Suprapubic skin (tissue), 4 donors: ENCODE data around the gene VSNL1.

Experiments used
- POLR2A ChIP-seq, 2 donors: fragments of 450-650 bp; IDR thresholded peaks; one replicate each; pipeline ENCODE4 v1.6.1; 2017; ENCODE audit warnings: antibody characterized with exemption in 2 of 2, mild to moderate bottlenecking in 2 of 2, moderate library complexity in 2 of 2
- POLR2AphosphoS5 ChIP-seq, 3 donors: sonication (generic); formaldehyde crosslinking; IDR thresholded peaks; one replicate each; pipeline ENCODE4 v1.6.1; 2017; ENCODE audit warnings: antibody characterized with exemption in 3 of 3
- TF ChIP-seq, protein P1 (sequence below), 2 donors: fragments of 200-600 bp in 1 of 2; fragments of 450-650 bp in 1 of 2; sonication (generic) in 1 of 2; IDR thresholded peaks; one replicate each; pipeline ENCODE4 v1.5.1; 2016 to 2019; ENCODE audit warnings: antibody characterized with exemption in 2 of 2, mild to moderate bottlenecking in 1 of 2, moderate library complexity in 1 of 2

DNA sequence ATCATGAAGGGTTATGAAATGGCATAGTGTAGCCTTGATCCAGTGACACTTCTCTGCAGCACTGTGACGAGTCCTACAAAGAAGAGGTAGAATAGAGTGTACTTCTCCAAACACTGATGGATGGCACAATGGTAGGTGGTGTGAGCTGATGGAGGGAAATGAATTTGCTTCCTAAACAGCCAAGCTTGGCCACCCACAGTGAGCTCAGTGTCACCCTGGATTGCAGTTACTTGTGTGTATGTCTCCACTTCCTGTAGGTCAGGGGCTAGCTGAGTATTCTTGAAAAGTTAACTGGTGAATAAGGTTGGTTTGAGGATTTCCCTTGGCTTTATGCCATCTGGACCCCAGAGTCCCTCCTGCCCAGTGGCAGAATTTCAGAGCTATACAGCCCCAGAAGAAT lies 75.9 kb downstream of the VSNL1 start:
- TF ChIP-seq, protein P1, sequence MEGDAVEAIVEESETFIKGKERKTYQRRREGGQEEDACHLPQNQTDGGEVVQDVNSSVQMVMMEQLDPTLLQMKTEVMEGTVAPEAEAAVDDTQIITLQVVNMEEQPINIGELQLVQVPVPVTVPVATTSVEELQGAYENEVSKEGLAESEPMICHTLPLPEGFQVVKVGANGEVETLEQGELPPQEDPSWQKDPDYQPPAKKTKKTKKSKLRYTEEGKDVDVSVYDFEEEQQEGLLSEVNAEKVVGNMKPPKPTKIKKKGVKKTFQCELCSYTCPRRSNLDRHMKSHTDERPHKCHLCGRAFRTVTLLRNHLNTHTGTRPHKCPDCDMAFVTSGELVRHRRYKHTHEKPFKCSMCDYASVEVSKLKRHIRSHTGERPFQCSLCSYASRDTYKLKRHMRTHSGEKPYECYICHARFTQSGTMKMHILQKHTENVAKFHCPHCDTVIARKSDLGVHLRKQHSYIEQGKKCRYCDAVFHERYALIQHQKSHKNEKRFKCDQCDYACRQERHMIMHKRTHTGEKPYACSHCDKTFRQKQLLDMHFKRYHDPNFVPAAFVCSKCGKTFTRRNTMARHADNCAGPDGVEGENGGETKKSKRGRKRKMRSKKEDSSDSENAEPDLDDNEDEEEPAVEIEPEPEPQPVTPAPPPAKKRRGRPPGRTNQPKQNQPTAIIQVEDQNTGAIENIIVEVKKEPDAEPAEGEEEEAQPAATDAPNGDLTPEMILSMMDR (IDR thresholded peaks at IDR 0.05): no peak
- TF ChIP-seq POLR2A (IDR thresholded peaks at IDR 0.05): no peak
- TF ChIP-seq POLR2AphosphoS5 (IDR thresholded peaks at IDR 0.05): no peak
